OCI-LY3 (cell line): ENCODE measurements around the gene ST8SIA4.

Source experiments
- H2AFZ ChIP-seq: fragments of 200-600, 300-600 bp; shearing (Covaris generic); 2 replicates; pipeline ENCODE4 v1.6.0; 2014; ENCODE audit warnings: antibody characterized with exemption, low read depth, low read length
- H3K27ac ChIP-seq: fragments of 200-600, 300-600 bp; sonication (generic); 2 replicates; pipeline ENCODE4 v1.5.1; 2014; ENCODE audit warnings: mild to moderate bottlenecking, low read length, moderate library complexity, mixed read lengths
- H3K27me3 ChIP-seq: fragments of 200-600, 300-600 bp; sonication (generic); 2 replicates; pipeline ENCODE4 v1.6.1; 2014; ENCODE audit warnings: low read depth, low read length, mixed read lengths
- H3K36me3 ChIP-seq: fragments of 200-600, 300-600 bp; sonication (generic); replicated peaks from 2 replicates; pipeline ENCODE3; 2014; ENCODE audit warnings: low read depth, low read length, mixed read lengths
- H3K4me1 ChIP-seq: fragments of 300-600, 200-600 bp; sonication (generic); 2 replicates; pipeline ENCODE4 v1.6.1; 2014; ENCODE audit warnings: low read length, mixed read lengths
- H3K4me2 ChIP-seq: fragments of 200-600, 300-600 bp; sonication (generic); 2 replicates; pipeline ENCODE4 v1.6.1; 2014; ENCODE audit warnings: low read length, mixed read lengths
- H3K4me3 ChIP-seq: fragments of 300-600, 200-600 bp; sonication (generic); 2 replicates; pipeline ENCODE4 v1.5.1; 2014; ENCODE audit warnings: antibody characterized with exemption, mild to moderate bottlenecking, low read length, moderate library complexity
- H3K79me2 ChIP-seq: fragments of 300-600, 200-600 bp; shearing (Covaris generic); 2 replicates; pipeline ENCODE4 v1.6.1; 2014; ENCODE audit warnings: mild to moderate bottlenecking, low read length, mixed read lengths
- H3K9ac ChIP-seq: fragments of 300-600, 200-600 bp; shearing (Covaris generic); 2 replicates; pipeline ENCODE4 v1.6.0; 2014; ENCODE audit warnings: mild to moderate bottlenecking, low read length, moderate library complexity
- H3K9me3 ChIP-seq: fragments of 200-600, 300-600 bp; shearing (Covaris generic); 2 replicates; pipeline ENCODE4 v1.6.1; 2014; ENCODE audit warnings: low read length, mixed read lengths; ENCODE audit not compliant: insufficient read depth
- H4K20me1 ChIP-seq: fragments of 200-600, 300-600 bp; sonication (generic); 2 replicates; pipeline ENCODE4 v1.6.1; 2016; ENCODE audit warnings: low read length, mixed read lengths; ENCODE audit not compliant: insufficient read depth
- EZH2phosphoT487 ChIP-seq: fragments of 200-600 bp; shearing (Covaris generic); IDR thresholded peaks from 2 replicates; pipeline ENCODE4 v1.6.1; 2018; ENCODE audit warnings: antibody characterized with exemption, mixed run types, low read depth
- TF ChIP-seq, protein P1 (sequence below): fragments of 200-600, 300-600 bp; sonication (generic); IDR thresholded peaks from 2 replicates; pipeline ENCODE4 v1.5.1; 2014; ENCODE audit warnings: antibody characterized with exemption, low read length, low read depth

Gene ST8SIA4, protein sequence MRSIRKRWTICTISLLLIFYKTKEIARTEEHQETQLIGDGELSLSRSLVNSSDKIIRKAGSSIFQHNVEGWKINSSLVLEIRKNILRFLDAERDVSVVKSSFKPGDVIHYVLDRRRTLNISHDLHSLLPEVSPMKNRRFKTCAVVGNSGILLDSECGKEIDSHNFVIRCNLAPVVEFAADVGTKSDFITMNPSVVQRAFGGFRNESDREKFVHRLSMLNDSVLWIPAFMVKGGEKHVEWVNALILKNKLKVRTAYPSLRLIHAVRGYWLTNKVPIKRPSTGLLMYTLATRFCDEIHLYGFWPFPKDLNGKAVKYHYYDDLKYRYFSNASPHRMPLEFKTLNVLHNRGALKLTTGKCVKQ

DNA sequence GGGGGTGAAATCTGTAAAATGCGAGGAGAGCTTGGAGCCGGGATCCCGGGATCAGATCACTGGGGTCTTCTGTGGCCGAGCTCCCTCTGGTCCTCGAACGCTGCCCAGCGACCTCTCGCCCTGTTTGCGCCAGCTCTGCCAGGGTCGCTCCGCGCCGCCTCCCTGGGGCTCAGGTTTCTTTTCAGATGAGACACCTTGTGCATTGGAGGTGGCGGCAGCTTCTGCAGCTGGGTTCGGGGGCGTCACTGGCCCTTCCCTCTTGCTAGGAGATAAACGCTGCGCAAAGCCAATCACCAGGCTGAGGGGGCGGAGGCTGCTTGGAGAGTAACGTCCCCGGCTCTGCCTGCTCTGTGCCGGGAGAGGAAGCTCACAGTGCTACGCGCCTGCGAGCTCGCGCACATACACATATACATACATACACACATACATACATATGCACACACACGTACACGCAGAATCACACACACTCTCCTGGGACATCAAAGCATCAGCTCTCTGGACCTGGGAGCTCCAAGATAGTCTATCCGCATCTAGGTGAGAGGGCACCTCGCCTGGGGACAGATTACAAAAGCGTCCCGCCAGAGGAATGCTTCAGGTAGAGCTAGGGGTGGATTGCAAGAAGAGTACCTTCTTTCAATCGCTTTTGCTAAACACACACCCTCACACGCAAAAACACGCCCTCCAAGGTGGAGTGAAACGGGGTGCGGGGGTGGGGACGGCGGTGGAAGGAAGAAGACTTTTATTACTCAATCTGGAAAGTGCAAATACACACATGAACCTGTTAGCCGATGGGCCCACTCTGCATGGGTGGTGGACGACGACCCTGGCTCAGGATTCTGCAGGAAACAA, at the start of gene ST8SIA4:
Gene ST8SIA4, minus strand, starts transcription at position 244 of the 849 bp plus-strand sequence. CDS start 327 bp downstream, outside the sequence.
- H3K36me3 ChIP-seq: peaks cover 13% of the 10 kb centered on the region
- peaks cover 55% of the 10 kb centered on the region for H3K79me2 ChIP-seq
- H2AFZ ChIP-seq: peak within 1 kb of the TSS; percentile 72
- no peak for TF ChIP-seq EZH2phosphoT487
- TF ChIP-seq, protein P1, sequence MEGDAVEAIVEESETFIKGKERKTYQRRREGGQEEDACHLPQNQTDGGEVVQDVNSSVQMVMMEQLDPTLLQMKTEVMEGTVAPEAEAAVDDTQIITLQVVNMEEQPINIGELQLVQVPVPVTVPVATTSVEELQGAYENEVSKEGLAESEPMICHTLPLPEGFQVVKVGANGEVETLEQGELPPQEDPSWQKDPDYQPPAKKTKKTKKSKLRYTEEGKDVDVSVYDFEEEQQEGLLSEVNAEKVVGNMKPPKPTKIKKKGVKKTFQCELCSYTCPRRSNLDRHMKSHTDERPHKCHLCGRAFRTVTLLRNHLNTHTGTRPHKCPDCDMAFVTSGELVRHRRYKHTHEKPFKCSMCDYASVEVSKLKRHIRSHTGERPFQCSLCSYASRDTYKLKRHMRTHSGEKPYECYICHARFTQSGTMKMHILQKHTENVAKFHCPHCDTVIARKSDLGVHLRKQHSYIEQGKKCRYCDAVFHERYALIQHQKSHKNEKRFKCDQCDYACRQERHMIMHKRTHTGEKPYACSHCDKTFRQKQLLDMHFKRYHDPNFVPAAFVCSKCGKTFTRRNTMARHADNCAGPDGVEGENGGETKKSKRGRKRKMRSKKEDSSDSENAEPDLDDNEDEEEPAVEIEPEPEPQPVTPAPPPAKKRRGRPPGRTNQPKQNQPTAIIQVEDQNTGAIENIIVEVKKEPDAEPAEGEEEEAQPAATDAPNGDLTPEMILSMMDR: no peak
- peak within 1 kb of the TSS; percentile 99 for H3K4me3 ChIP-seq
- no peaks in the 10 kb centered on the region for H3K27me3 ChIP-seq
- peak within 1 kb of the TSS; percentile 94 for H3K9ac ChIP-seq
- peak within 1 kb of the TSS; percentile 99 for H3K27ac ChIP-seq
- peak within 1 kb of the TSS; percentile 89 for H3K4me2 ChIP-seq
- H3K4me1 ChIP-seq: peaks cover 21% of the 10 kb centered on the region
- no peaks in the 10 kb centered on the region for H3K9me3 ChIP-seq
- no peaks in the 10 kb centered on the region; the same call in 1 of the 2 replicates for H4K20me1 ChIP-seq

DNA sequence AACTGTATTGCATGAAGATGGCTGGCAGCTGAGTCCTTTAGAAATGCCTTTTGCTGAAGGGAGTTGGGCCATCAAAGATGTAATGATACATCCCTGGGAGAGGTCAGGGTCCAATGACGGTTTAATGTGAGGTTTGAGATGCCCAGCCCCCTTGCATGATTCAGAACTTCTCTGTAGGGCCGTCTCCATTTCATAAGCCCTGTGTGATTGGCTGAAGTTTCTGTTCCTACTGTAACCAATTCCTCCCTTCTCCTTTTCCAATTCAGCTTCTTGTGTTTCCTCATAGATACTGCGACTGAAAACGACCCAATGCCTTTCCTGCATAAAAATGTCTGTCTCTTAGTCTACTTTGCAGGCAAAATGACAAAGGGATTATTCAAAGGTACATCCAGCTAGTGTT, 47.9 kb upstream of the ST8SIA4 start:
- no peak overlapping the region for H2AFZ ChIP-seq
- no peaks in the 10 kb centered on the region for H3K4me1 ChIP-seq
- no peaks in the 10 kb centered on the region for H3K9me3 ChIP-seq
- H3K79me2 ChIP-seq: no peaks in the 10 kb centered on the region
- H3K36me3 ChIP-seq: no peaks in the 10 kb centered on the region
- H4K20me1 ChIP-seq: no peaks in the 10 kb centered on the region
- H3K4me2 ChIP-seq: no peak overlapping the region
- H3K27ac ChIP-seq: no peak overlapping the region
- no peak overlapping the region for H3K9ac ChIP-seq
- TF ChIP-seq, protein P1: no peak
- TF ChIP-seq EZH2phosphoT487: no peak
- no peaks in the 10 kb centered on the region for H3K27me3 ChIP-seq
- H3K4me3 ChIP-seq: no peak overlapping the region

DNA sequence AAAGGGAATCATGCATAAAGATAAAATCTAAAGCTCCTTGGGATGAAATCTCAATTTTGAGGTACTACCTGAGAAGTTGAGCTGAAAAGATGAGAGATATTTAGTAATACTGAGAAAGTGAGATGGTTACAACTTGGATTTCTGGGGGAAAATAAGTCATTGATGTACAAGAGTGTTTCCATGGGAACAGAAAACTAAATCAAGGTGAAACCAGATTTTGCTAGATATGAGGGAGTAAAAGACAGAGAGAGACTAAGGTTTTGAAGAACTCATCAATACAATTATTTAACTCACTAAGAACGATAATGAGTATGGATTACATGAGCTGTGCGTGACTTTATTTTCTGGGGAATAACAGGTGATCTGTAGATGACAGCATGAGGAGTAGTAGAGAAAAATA, 10.2 kb upstream of the ST8SIA4 start:
- H3K9me3 ChIP-seq: no peaks in the 10 kb centered on the region
- H3K9ac ChIP-seq: no peak overlapping the region
- TF ChIP-seq EZH2phosphoT487: no peak
- TF ChIP-seq, protein P1: no peak
- no peaks in the 10 kb centered on the region for H3K36me3 ChIP-seq
- H3K4me2 ChIP-seq: no peak overlapping the region
- no peak overlapping the region for H2AFZ ChIP-seq
- H3K27ac ChIP-seq: no peak overlapping the region
- H3K4me3 ChIP-seq: no peak overlapping the region
- H3K79me2 ChIP-seq: no peaks in the 10 kb centered on the region
- no peaks in the 10 kb centered on the region for H3K27me3 ChIP-seq
- no peaks in the 10 kb centered on the region for H4K20me1 ChIP-seq
- no peaks in the 10 kb centered on the region for H3K4me1 ChIP-seq

DNA sequence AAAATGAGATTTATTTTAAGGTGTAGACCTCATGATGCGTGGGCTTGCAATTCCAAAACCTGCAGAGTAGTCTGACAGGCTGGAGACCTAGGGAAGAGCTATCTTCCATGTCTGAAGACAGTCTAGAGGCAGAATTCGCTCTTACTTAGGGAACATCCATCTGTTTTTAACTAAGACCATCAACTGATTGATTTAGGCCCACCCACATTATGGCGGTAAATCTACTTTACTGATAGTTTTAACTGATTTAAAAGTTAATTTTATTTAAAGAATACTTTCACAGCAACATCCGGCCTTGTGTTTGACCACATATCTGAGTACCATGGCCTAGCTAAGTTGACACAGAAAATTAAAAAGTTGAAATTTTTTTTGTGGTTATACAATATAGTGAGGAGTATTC, 6.0 kb upstream of the ST8SIA4 start:
- TF ChIP-seq, protein P1: no peak
- TF ChIP-seq EZH2phosphoT487: no peak
- Histone ChIP-seq H3K9ac (no peak overlapping the region), H3K27me3 (no peaks in the 10 kb centered on the region), H3K4me1 (peaks cover 5% of the 10 kb centered on the region; the same call in 1 of the 2 replicates), H4K20me1 (no peaks in the 10 kb centered on the region), H3K27ac (no peak overlapping the region), H2AFZ (no peak overlapping the region), H3K4me2 (no peak overlapping the region), H3K36me3 (no peaks in the 10 kb centered on the region), H3K4me3 (no peak overlapping the region), H3K9me3 (no peaks in the 10 kb centered on the region), H3K79me2 (peaks cover 6% of the 10 kb centered on the region; the same call in 1 of the 2 replicates)
